ENCODE data around the gene PCDH9.

- TF ChIP-seq POLR2A (IDR thresholded peaks at IDR 0.05): no peak
- TF ChIP-seq CTCF (IDR thresholded peaks at IDR 0.05): no peak
Observed at GRCh38 chr13:66296328-66296727, 933.8 kb downstream of the PCDH9 start.
